Karpas-422 (cell line): ENCODE results near the gene PHYHIPL. TPM values are rescaled to one million over a fixed set of nuclear protein-coding genes. Genes with fewer than 3 reads are reported as not detected.
A peak's percentile ranks its signal among the peaks of the same experiment; 100 is the strongest.
"Not testable (repeated sequence)": the region's sequence is repeated elsewhere in the genome, so short reads cannot be mapped to it uniquely, and the experiment has no call there.

Experiments used
- DNase-seq: peaks from one replicate; pipeline ENCODE4 v3.0.0-alpha.2; 2015
- H2AFZ ChIP-seq: fragments of 200-600 bp; sonication (generic); 2 replicates; pipeline ENCODE4 v1.6.1; 2014; ENCODE audit warnings: antibody characterized with exemption, low read length, mixed read lengths
- H3K27ac ChIP-seq: fragments of 200-600 bp; sonication (generic); 2 replicates; pipeline ENCODE4 v1.5.1; 2014; ENCODE audit warnings: mild to moderate bottlenecking, low read length, moderate library complexity
- H3K27me3 ChIP-seq: fragments of 200-600 bp; sonication (generic); 2 replicates; pipeline ENCODE4 v1.6.1; 2014; ENCODE audit warnings: low read length, mixed read lengths
- H3K36me3 ChIP-seq: fragments of 200-600 bp; sonication (generic); 2 replicates; pipeline ENCODE4 v1.6.1; 2014; ENCODE audit warnings: low read length, mixed read lengths; ENCODE audit not compliant: insufficient read depth
- H3K4me1 ChIP-seq: fragments of 200-600 bp; sonication (generic); 2 replicates; pipeline ENCODE4 v1.6.1; 2014; ENCODE audit warnings: mild to moderate bottlenecking, low read length, mixed read lengths
- H3K4me2 ChIP-seq: fragments of 200-600 bp; sonication (generic); 2 replicates; pipeline ENCODE4 v1.6.1; 2014; ENCODE audit warnings: low read length, low read depth, mild to moderate bottlenecking; ENCODE audit not compliant: poor library complexity, severe bottlenecking
- H3K4me3 ChIP-seq: fragments of 200-600 bp; sonication (generic); 2 replicates; pipeline ENCODE4 v1.5.1; 2014; ENCODE audit warnings: mild to moderate bottlenecking, antibody characterized with exemption, low read length, mixed read lengths
- H3K79me2 ChIP-seq: fragments of 200-600 bp; sonication (generic); 2 replicates; pipeline ENCODE4 v1.6.1; 2014; ENCODE audit warnings: mild to moderate bottlenecking, low read length, mixed read lengths
- H3K9ac ChIP-seq: fragments of 200-600 bp; sonication (generic); 2 replicates; pipeline ENCODE4 v1.6.0; 2014; ENCODE audit warnings: low read length
- H3K9me2 ChIP-seq: fragments of 200-600 bp; sonication (generic), shearing (Covaris generic); replicated peaks from 2 replicates; pipeline ENCODE4 v1.6.0; 2014; ENCODE audit warnings: mild to moderate bottlenecking, low read length, moderate library complexity; ENCODE audit not compliant: insufficient read depth
- H3K9me3 ChIP-seq: fragments of 300-700, 200-600 bp; sonication (generic); 2 replicates; pipeline ENCODE4 v1.6.1; 2014; ENCODE audit warnings: low read length, mixed read lengths
- H4K20me1 ChIP-seq: fragments of 200-600 bp; sonication (generic); 2 replicates; pipeline ENCODE4 v1.6.1; 2014; ENCODE audit warnings: mild to moderate bottlenecking, antibody characterized with exemption, low read length, low read depth; ENCODE audit not compliant: insufficient read depth
- total RNA-seq: library from RNA; depleted of rRNA; stranded (reverse); fragments of >200 nt; shearing (Covaris generic); gene quantifications from 2 replicates; pipeline ENCODE4 v1.2.3, GENCODE V29; 2014; ENCODE audit warnings: low replicate concordance

Gene PHYHIPL
- total RNA-seq, 1 experiment from 2014 or later = not detected

DNA sequence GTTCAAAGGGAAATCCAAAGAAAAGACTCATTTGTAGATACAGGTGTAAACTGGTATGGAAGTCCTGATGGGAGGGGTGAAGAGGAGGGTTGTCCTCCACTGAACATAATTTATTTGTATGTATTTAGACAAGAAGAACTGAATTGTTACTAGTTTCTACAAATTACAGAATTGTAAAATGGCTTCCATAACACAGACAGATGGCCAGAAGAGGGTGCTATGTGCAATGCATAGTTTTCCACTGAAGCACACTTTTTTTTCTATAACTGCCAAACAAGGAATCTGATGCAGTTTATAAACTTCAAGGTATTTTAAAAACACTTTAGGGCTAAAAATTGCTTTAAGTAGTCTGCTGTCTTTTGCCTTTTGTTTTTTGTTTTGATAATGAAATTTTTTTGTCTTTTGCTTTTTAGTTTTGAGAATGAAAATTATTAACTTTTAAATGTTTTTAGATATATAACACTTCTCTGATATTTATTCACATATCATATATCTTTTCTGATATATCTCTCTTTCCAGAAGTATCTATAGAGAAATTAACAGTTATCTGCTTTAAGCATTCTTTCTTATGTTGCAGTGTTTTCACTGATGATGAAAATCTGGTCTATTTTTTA is 58.5 kb downstream of the PHYHIPL start:
- Histone ChIP-seq H3K36me3 (no peaks in the 10 kb centered on the region), H3K4me2 (no peak overlapping the region), H3K4me3 (no peak overlapping the region), H2AFZ (no peak overlapping the region), H3K9me2 (no peaks in the 10 kb centered on the region), H3K4me1 (no peaks in the 10 kb centered on the region), H3K9ac (no peak overlapping the region), H4K20me1 (no peaks in the 10 kb centered on the region), H3K9me3 (no peaks in the 10 kb centered on the region), H3K27me3 (no peaks in the 10 kb centered on the region), H3K79me2 (no peaks in the 10 kb centered on the region), H3K27ac (no peak overlapping the region)
- DNase-seq = peak; percentile 60

DNA sequence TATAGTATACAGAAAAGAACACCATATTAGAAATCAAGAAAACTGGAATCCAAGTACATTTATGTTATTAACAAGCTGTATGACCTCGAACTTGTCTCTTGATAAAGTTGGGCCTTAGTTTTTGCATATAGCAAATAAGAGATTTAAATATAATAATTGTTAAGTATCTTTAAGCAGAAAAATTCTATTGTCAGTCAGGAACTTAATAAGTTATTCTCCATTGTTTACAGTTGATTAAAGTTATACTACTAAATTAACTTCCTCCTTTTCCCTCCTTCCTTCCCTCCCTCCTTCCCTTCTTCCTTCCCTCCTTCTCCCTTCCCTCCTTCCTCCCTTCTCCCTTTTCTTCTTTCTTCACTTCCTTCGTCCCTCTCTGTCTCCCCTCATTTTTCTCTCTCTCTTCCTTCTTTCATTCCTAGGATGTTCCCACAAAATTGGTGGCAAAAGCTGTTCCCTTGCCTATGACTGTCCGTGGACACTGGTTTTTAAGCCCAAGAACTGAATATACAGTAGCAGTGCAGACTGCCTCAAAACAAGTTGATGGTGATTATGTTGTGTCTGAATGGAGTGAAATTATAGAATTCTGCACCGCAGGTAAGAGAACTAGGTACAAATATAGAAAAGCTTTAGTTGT is 59.7 kb downstream of the PHYHIPL start:
- no peaks in the 10 kb centered on the region for H3K79me2 ChIP-seq
- no peaks in the 10 kb centered on the region for H3K36me3 ChIP-seq
- no peak overlapping the region for H3K9ac ChIP-seq
- no peak overlapping the region for H3K4me2 ChIP-seq
- H3K27me3 ChIP-seq = no peaks in the 10 kb centered on the region
- no peaks in the 10 kb centered on the region for H4K20me1 ChIP-seq
- no peak overlapping the region for H2AFZ ChIP-seq
- no peaks in the 10 kb centered on the region for H3K9me3 ChIP-seq
- no peak overlapping the region for H3K27ac ChIP-seq
- H3K9me2 ChIP-seq = no peaks in the 10 kb centered on the region
- no peak overlapping the region for H3K4me3 ChIP-seq
- no peaks in the 10 kb centered on the region for H3K4me1 ChIP-seq
- DNase-seq = no peak

DNA sequence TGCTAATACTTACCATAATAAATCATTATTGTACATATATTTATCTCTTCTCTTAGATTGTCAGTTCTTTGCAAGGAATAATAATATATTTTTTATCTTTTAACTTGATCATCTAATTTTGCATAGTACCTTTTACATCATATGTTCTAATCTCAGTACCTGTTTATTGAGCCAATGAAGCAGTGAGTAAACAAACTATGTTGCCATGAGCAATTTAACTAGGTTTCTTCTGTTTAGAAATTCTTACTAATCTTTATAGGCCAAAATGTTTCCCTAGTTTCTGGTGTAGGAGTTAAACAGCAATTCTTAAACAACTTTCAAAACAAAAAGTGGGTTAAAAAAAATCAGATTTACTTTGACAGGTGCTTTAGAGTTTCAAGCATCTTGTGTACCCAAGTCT is 61.3 kb downstream of the PHYHIPL start:
- no peaks in the 10 kb centered on the region for H3K4me1 ChIP-seq
- no peak for DNase-seq
- no peaks in the 10 kb centered on the region for H4K20me1 ChIP-seq
- no peaks in the 10 kb centered on the region for H3K9me3 ChIP-seq
- H3K4me2 ChIP-seq = no peak overlapping the region
- H3K27me3 ChIP-seq = no peaks in the 10 kb centered on the region
- H2AFZ ChIP-seq = no peak overlapping the region
- H3K4me3 ChIP-seq = no peak overlapping the region
- H3K36me3 ChIP-seq = no peaks in the 10 kb centered on the region
- no peak overlapping the region for H3K27ac ChIP-seq
- H3K9me2 ChIP-seq = no peaks in the 10 kb centered on the region
- no peak overlapping the region for H3K9ac ChIP-seq
- H3K79me2 ChIP-seq = no peaks in the 10 kb centered on the region

DNA sequence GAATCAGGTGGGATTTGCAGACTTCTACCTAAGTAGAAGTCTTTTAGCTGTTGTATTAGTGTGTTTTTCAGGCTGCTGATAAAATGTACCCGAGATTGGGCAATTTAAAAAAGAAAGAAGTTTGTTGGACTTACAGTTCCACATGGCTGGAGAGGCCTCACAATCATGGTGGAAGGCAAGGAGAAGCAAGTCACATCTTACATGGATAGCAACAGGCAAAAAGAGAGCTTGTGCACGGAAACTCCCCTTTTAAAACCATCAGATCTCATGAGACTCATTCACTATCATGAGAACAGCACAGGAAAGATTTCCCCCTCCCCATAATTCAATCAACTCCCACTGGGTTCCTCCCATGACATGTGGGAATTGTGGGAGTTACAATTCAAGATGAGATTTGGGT is 62.7 kb downstream of the PHYHIPL start:
- H3K4me3 ChIP-seq, H3K4me1 ChIP-seq: not testable (repeated sequence)

DNA sequence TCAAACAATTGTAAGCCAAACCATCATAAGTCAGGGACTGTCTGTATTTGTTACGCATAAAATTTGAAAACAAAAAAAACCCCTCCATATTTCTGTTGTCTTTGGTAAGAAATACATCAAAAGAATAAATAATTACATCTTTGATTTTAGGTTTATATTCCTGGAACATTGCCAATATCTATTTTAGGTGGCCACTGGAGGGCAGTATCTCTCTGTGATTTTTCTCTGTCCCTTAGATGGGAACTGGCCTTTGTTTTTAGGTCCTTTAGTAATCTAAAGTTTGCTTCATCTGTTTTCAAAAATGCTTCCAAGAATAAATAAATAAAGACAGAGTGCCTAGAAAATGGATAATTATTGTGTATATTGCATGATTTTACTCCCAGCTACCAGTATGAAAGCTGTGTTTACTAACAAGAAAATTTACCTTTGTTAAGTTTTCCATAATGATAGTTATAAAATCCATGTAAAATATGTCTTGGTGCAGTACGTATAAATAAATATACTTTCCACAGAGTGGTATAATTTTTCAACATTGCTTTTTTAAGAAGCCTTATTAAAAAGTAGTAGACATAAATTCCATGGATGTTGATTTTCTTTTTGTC is 64.2 kb downstream of the PHYHIPL start:
- DNase-seq = peak; percentile 74
- Histone ChIP-seq H3K9ac (no peak overlapping the region), H3K9me2 (no peaks in the 10 kb centered on the region), H3K4me2 (no peak overlapping the region), H3K79me2 (no peaks in the 10 kb centered on the region), H2AFZ (no peak overlapping the region), H3K27ac (no peak overlapping the region), H3K4me3 (no peak overlapping the region), H3K4me1 (no peaks in the 10 kb centered on the region), H3K27me3 (no peaks in the 10 kb centered on the region), H3K36me3 (no peaks in the 10 kb centered on the region), H3K9me3 (no peaks in the 10 kb centered on the region), H4K20me1 (no peaks in the 10 kb centered on the region)

More for the DNA sequence above, 62.7 kb downstream of the PHYHIPL start:
- not testable (repeated sequence) for H4K20me1 ChIP-seq, H3K27ac ChIP-seq, H3K9ac ChIP-seq, H3K79me2 ChIP-seq, H3K36me3 ChIP-seq, H3K9me3 ChIP-seq, DNase-seq, H3K27me3 ChIP-seq, H3K4me2 ChIP-seq, H3K9me2 ChIP-seq, H2AFZ ChIP-seq

DNA sequence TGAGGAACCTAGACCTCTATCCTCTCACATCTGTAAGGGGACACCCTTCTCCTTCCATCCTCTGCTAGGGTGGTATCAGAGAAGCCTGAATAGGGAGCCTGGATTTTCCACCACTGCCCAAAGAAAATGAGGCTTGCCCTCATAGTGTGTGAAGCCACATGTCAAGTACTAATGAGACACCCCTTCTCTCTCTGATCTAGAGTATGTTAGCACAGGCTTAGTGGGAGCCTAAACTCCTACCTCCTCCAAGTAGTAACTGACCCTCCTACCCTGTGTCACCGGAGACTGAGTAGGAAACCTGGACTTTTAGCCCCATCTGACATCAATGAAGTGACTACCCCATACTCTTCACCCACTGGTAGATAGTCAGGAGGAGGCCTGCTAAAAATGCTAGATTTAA is 65.6 kb downstream of the PHYHIPL start:
- no peaks in the 10 kb centered on the region for H3K27me3 ChIP-seq

DNA sequence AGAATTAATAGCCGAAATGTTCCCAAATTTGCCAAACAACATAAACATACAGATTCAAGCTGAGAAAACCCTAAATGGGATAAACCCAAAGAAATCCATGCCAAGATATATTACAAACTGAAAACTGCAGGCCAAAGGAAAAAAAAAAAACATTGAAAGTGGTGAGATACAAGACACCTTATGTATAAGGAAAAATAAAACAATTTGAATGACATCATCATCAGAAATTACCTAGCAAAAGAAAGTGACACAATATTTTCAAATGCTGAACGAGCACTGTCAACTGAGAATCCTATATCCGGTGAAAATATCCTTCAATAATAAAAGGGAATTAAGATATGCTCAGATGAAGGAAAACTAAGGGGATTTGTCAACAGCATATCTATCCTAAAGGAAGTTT is 66.5 kb downstream of the PHYHIPL start:
- no peak overlapping the region for H3K4me3 ChIP-seq

More for the DNA sequence above, 65.6 kb downstream of the PHYHIPL start:
- Histone ChIP-seq H3K9me2 (no peaks in the 10 kb centered on the region), H3K27ac (no peak overlapping the region), H3K79me2 (no peaks in the 10 kb centered on the region), H3K9ac (no peak overlapping the region), H3K4me3 (no peak overlapping the region), H3K4me1 (no peaks in the 10 kb centered on the region), H3K9me3 (no peaks in the 10 kb centered on the region), H3K36me3 (no peaks in the 10 kb centered on the region), H2AFZ (no peak overlapping the region), H3K4me2 (no peak overlapping the region), H4K20me1 (no peaks in the 10 kb centered on the region)
- DNase-seq = no peak

DNA sequence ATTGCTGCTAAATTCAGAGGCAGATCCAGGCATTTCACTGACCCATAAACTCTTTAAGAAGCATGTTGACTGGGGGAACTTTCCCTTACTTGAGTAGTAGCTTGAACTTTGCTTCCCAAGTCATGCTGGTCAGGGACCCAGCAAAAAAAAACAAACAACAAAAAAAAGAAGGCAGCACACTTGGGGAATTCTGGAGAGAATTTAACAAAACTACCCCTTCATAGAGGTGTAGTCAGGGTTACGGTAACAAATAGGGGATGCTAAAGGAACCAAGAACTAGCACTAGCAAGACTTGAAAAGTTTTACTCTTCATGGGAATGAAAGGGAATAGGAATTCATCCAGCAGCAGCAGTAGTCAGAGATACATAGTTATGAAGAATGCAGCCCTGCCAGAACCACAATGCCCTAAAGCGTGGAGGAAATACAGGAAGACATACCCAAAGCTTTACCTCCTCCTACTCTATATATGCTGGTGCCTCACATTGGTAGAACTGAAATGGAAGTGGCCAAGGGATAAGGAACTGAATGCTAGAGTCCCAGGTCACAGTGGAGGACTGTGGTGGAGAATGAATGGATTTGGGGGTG is 67.3 kb downstream of the PHYHIPL start:
- no peaks in the 10 kb centered on the region for H3K79me2 ChIP-seq
- H3K4me3 ChIP-seq = no peak overlapping the region
- H3K9me3 ChIP-seq = no peaks in the 10 kb centered on the region
- no peak overlapping the region for H3K4me2 ChIP-seq
- H4K20me1 ChIP-seq = no peaks in the 10 kb centered on the region
- H2AFZ ChIP-seq = no peak overlapping the region
- DNase-seq = no peak
- no peak overlapping the region for H3K9ac ChIP-seq
- H3K9me2 ChIP-seq = no peaks in the 10 kb centered on the region
- no peak overlapping the region for H3K27ac ChIP-seq
- no peaks in the 10 kb centered on the region for H3K36me3 ChIP-seq
- no peaks in the 10 kb centered on the region for H3K27me3 ChIP-seq
- no peaks in the 10 kb centered on the region for H3K4me1 ChIP-seq

More for the DNA sequence above, 66.5 kb downstream of the PHYHIPL start:
- no peak overlapping the region for H3K27ac ChIP-seq
- no peaks in the 10 kb centered on the region for H3K9me2 ChIP-seq
- no peaks in the 10 kb centered on the region for H3K4me1 ChIP-seq
- H3K36me3 ChIP-seq = no peaks in the 10 kb centered on the region
- no peaks in the 10 kb centered on the region for H3K79me2 ChIP-seq
- H4K20me1 ChIP-seq = no peaks in the 10 kb centered on the region
- no peaks in the 10 kb centered on the region for H3K27me3 ChIP-seq
- no peak for DNase-seq
- no peak overlapping the region for H3K4me2 ChIP-seq
- no peak overlapping the region for H2AFZ ChIP-seq
- no peak overlapping the region for H3K9ac ChIP-seq
- no peaks in the 10 kb centered on the region for H3K9me3 ChIP-seq
